Activated naive CD8-positive, alpha-beta T cell treated with anti-CD3 and anti-CD28 coated beads, Interleukin-2, amount 10 ng/mL, durations not matched to agents 7 days and 5 days (primary cell): Measurements from ENCODE around the gene PRICKLE2. TPM values are rescaled to one million over a fixed set of nuclear protein-coding genes. Genes with fewer than 3 reads are reported as not detected.

Source experiments
- ATAC-seq: fragments of 150-1000 bp; cut with Tn5 transposase; one replicate; pipeline ENCODE4 v1.10.0; 2021; ENCODE audit warnings: low read depth, moderate library complexity
- POLR2A ChIA-PET: fragments of 350-600 bp; sonication (Branson Sonifier 250); formaldehyde crosslinking; loops from one replicate; lab custom pipeline; 2021; ENCODE audit warnings: antibody characterized with exemption; lab: Charles Lee
- DNase-seq: peaks from one replicate; pipeline ENCODE4 v3.0.0; 2021
- H3K27ac Mint-ChIP-seq: one replicate; pipeline ENCODE4 v1.8.0; 2022; ENCODE audit warnings: mild to moderate bottlenecking, mixed read lengths
- H3K27me3 Mint-ChIP-seq: one replicate; pipeline ENCODE4 v1.8.0; 2022; ENCODE audit warnings: mild to moderate bottlenecking, moderate library complexity, mixed read lengths
- H3K36me3 Mint-ChIP-seq: one replicate; pipeline ENCODE4 v1.8.0; 2021; ENCODE audit warnings: mild to moderate bottlenecking, mixed read lengths
- H3K4me1 Mint-ChIP-seq: one replicate; pipeline ENCODE4 v1.8.0; 2021; ENCODE audit warnings: mixed read lengths
- H3K4me3 Mint-ChIP-seq: one replicate; pipeline ENCODE4 v1.8.0; 2022; ENCODE audit warnings: mild to moderate bottlenecking, moderate library complexity, mixed read lengths
- H3K9me3 Mint-ChIP-seq: one replicate; pipeline ENCODE4 v1.8.0; 2021; ENCODE audit warnings: mixed read lengths
- total RNA-seq, 2 experiments: library from RNA; stranded (reverse); gene quantifications; one replicate each; pipeline ENCODE4 v1.2.3, GENCODE V29; 2021

PRICKLE2 gene
- total RNA-seq, 2 experiments from 2014 or later, result not detected

DNA sequence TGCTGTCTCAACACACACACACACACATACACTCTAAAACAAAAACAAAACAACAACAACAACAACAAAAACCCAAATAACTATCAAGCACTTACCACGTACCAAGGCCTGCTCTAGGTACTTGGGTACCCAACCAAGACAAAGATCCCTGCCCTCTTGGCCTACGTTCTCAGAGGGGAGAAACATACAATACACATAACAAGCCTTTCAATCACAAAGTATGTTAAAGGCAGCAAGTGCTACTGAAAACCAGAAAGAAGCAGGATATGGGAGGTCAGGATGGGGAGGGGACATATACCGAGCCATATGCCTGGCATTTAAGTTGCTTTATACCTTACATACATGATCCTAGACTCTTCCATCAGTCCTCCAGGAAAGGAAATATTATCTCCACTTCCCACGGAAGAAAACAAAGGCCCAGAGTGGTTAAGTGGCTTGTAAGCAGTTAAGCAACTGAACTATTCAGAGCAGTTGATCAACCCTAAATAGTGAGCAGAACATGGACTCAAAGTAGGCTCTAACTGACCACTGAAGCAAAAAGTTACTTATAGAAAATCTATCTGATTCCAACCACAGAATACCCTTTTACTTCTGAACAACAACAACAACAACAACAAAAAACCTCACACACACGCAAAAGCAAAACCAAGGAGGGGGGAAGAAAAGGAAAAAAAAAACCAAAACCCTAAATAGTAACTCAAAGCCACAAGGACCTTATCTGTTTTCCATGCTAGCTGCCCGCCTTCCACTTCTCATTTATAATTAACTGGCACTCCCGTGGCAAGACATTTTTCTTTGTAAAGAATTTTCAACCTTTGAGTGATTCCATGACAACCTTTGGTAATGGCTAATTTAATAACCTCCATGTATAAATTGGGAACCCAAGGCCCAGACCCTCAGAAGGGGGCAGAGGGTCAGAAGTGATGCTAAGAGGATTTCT lies 21.0 kb downstream of the PRICKLE2 start:
- no peak for ATAC-seq
- H3K9me3 Mint-ChIP-seq, result no peaks in the 10 kb centered on the region
- no peaks in the 10 kb centered on the region for H3K4me1 Mint-ChIP-seq
- H3K4me3 Mint-ChIP-seq, result no peak overlapping the region
- POLR2A ChIA-PET, result no interaction called here
- H3K27ac Mint-ChIP-seq, result no peak overlapping the region
- no peak for DNase-seq
- peaks cover 4% of the 10 kb centered on the region for H3K27me3 Mint-ChIP-seq
- H3K36me3 Mint-ChIP-seq, result no peaks in the 10 kb centered on the region

DNA sequence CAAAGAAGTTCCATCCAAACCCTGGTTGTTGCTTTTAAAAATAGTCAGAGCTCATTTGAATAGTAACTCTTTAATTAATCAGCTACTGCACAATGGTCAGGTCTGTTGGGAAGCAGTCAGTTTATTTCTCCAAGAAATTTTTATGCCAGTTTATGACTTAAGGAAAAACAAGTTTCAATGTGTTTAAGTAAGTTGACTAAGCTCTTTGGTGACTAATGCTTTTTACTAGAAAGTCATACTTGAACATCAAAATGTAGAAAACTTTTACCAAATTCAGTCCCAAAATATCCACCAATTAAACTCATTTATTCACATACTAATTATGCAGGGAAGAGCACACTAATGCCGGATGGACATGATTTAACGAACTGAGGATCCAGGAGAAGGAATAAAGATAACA lies 22.1 kb downstream of the PRICKLE2 start:
- H3K4me1 Mint-ChIP-seq, result no peaks in the 10 kb centered on the region
- H3K4me3 Mint-ChIP-seq, result no peak overlapping the region
- ATAC-seq (no peak), DNase-seq (no peak)
- H3K27ac Mint-ChIP-seq, result no peak overlapping the region
- H3K9me3 Mint-ChIP-seq, result no peaks in the 10 kb centered on the region
- peaks cover 4% of the 10 kb centered on the region for H3K27me3 Mint-ChIP-seq
- POLR2A ChIA-PET, result no interaction called here
- H3K36me3 Mint-ChIP-seq, result no peaks in the 10 kb centered on the region

DNA sequence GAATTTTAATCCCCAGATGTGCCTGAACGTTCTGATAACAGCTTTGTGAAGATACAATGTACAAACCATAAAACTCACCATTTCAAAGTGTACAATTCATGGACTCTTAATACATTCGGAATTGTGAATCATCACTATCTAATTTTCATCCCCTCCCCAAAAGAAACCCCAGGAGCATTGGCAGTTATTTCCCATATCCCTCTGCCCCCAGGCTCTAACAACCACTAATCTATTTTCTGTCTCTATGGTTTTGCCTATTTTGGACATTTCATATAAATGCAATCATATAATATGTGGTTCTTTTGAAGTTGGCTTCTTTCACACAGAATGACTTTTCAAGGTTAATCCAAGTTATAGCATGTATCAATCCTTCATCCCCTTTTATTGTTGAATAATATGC lies 25.3 kb downstream of the PRICKLE2 start:
- POLR2A ChIA-PET, result no interaction called here
- H3K9me3 Mint-ChIP-seq, result peaks cover 3% of the 10 kb centered on the region
- peaks cover 4% of the 10 kb centered on the region for H3K27me3 Mint-ChIP-seq
- ATAC-seq (no peak), DNase-seq (no peak)
- no peaks in the 10 kb centered on the region for H3K36me3 Mint-ChIP-seq
- no peaks in the 10 kb centered on the region for H3K4me1 Mint-ChIP-seq
- H3K4me3 Mint-ChIP-seq, result no peak overlapping the region
- H3K27ac Mint-ChIP-seq, result no peak overlapping the region

DNA sequence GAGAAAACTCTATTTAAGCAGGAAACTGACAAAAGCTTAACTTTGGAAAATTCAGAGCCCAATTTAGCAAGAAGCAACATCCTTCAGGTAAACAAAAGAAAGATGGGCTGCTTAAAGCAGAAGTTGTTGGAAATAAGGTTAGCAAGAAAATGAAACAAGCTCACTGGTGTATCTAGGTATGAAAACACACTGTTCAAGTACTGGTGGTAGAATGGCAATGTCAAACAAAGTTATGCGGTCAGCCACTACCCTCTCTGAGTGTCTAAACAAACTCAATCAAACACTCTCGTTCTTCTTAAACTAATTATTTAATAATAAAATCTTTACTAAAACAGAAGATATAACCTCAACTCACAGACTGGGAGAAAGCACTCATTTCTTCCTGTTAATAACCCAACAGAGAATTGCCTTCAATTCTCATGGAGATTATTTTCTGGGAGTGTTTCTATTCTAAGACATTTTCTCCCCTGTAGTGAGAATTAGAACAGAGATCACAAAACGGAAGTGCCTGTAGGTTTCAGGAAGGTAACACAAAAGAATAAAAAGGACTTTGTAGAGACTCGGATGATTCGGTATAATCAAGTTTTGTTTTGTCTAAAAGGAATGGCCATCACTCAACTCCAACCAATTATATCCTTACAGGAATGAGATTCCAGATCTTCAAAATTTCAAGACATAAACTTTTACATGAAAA lies 28.9 kb downstream of the PRICKLE2 start:
- Mint-ChIP-seq H3K36me3 (no peaks in the 10 kb centered on the region), H3K27ac (no peak overlapping the region), H3K9me3 (peaks cover 3% of the 10 kb centered on the region), H3K4me1 (no peaks in the 10 kb centered on the region), H3K4me3 (no peak overlapping the region), H3K27me3 (no peaks in the 10 kb centered on the region)
- POLR2A ChIA-PET, result no interaction called here
- ATAC-seq (no peak), DNase-seq (no peak)

DNA sequence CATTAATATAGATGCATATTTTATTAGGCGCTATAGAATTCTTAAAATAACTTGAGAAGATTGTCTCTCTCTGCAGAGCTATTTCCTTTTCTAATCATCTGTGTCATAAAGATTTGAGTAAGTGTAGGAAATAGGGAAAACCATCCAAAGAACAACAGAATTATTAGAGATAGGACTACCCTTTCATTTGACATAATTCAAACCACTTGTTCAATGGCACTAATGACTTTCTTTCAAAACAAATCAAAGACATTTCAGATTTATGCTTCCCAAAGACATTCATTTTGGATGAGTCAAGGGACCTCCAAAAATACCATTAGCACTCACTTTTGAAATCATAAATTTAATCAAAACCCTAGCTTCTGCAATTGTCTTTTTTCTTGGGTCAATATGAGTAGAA lies 29.5 kb downstream of the PRICKLE2 start:
- POLR2A ChIA-PET, result no interaction called here
- Mint-ChIP-seq H3K4me1 (no peaks in the 10 kb centered on the region), H3K36me3 (no peaks in the 10 kb centered on the region), H3K9me3 (peaks cover 3% of the 10 kb centered on the region), H3K27me3 (no peaks in the 10 kb centered on the region), H3K4me3 (no peak overlapping the region), H3K27ac (no peak overlapping the region)
- ATAC-seq, result no peak
- DNase-seq, result no peak

DNA sequence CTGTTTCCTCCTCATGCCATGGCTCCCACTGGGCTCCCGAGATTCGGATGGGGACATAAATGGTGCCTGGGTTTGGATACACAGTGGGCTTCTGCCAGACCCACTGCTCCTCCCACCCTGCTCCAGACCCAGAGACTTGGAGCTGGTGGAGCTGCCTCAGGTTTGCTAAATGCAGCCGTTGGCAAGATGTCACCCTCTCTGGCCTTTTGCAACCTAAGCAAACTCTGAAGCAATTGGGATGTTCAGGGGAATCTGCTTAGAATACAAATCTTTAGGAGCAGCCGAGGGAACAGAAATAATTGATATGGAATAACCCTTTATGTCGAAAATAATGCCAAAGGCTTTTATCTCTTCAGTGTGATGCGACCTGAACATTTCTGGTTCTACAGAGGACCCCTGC lies 33.4 kb downstream of the PRICKLE2 start:
- no peak overlapping the region for H3K4me3 Mint-ChIP-seq
- no peak for DNase-seq
- peaks cover 2% of the 10 kb centered on the region for H3K27me3 Mint-ChIP-seq
- no peak for ATAC-seq
- H3K27ac Mint-ChIP-seq, result no peak overlapping the region
- H3K4me1 Mint-ChIP-seq, result no peaks in the 10 kb centered on the region
- no peaks in the 10 kb centered on the region for H3K36me3 Mint-ChIP-seq
- POLR2A ChIA-PET, result no interaction called here
- no peaks in the 10 kb centered on the region for H3K9me3 Mint-ChIP-seq

DNA sequence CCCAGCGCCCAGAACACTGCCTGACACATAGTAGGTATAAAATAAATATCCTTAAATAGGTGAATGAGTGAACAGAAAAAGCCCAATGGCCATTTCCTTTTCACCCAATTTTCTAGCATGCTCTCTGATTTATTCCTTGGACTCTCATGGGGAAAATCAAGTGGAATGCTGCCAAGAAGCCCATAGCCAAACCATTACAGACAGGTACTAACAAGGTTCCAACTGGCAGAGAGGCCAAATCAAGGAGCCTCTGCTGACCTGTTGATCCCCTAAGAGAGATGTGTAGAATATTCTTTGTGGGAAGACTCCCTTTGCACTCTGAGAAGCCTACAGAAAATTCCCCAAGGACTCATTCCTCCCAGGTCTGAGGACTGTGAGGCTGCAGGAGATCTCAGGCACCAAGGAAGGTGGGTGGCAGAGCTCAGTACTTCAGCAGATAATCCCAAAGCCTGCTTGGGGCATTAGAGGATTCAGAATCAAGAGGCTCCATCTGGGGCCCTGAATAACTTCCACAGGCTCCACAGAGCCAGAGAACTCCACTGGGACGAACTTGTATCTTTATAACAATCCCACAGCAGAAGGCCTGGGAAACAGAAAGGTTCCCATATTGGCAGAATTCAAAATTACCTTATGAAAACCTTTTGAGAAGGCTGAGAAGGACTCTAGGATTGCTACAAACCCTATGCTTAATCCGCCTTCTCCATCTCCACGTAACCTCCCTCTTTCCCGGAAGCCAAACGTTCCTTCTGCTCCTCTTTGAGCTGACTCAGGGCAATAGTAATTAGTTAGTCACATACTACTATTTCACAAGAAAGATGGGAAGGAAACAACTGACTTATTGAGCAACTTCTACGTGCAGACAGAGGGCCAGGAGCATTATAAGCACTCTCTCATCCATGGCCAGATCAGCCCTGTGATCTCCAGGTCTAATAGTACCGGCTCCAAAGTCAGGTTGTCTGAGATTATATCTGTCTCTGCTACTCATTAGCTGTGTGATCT lies 34.5 kb downstream of the PRICKLE2 start:
- no peaks in the 10 kb centered on the region for H3K36me3 Mint-ChIP-seq
- H3K27ac Mint-ChIP-seq, result no peak overlapping the region
- no peaks in the 10 kb centered on the region for H3K4me1 Mint-ChIP-seq
- peaks cover 2% of the 10 kb centered on the region for H3K27me3 Mint-ChIP-seq
- DNase-seq, result no peak
- no peak for ATAC-seq
- H3K4me3 Mint-ChIP-seq, result no peak overlapping the region
- POLR2A ChIA-PET, result no interaction called here
- no peaks in the 10 kb centered on the region for H3K9me3 Mint-ChIP-seq

DNA sequence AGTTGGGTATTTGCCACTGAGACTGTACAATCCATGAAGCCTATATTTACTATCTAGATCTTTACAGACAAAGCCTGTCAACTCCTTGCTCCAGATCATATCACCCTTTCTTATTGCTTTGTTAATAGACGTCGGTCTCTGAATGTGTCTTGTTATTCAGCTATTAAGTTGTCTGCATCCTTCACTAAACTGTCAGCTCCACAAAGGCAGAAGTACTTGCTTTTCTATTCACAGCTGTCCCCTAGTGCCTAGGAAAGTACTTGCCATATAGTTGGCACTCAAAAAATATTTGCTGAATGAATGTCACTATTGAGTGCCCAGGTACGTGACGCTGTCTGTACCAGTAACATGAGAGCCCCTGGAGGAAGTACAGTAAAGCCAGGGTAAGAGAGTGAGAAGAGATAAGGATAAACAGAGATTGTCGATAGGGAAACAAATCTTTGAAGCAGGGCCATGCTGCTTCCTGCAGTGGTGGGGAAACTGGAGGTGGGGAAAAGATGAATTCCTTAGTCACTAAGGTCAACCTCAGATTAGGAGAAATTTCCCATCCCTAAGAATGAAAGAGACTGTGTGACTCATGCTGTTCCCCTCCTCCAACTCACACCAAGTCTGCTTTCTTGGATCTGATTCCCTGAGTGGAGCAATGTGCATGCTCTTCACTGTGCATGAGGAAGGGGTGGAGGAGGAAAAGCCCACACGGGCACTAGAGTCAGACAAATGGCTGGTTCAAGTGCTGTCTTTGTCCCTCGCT lies 36.3 kb downstream of the PRICKLE2 start:
- no peaks in the 10 kb centered on the region for H3K36me3 Mint-ChIP-seq
- H3K27me3 Mint-ChIP-seq, result peaks cover 2% of the 10 kb centered on the region
- no peak overlapping the region for H3K4me3 Mint-ChIP-seq
- POLR2A ChIA-PET, result no interaction called here
- DNase-seq (no peak), ATAC-seq (no peak)
- H3K9me3 Mint-ChIP-seq, result no peaks in the 10 kb centered on the region
- no peak overlapping the region for H3K27ac Mint-ChIP-seq
- H3K4me1 Mint-ChIP-seq, result no peaks in the 10 kb centered on the region

DNA sequence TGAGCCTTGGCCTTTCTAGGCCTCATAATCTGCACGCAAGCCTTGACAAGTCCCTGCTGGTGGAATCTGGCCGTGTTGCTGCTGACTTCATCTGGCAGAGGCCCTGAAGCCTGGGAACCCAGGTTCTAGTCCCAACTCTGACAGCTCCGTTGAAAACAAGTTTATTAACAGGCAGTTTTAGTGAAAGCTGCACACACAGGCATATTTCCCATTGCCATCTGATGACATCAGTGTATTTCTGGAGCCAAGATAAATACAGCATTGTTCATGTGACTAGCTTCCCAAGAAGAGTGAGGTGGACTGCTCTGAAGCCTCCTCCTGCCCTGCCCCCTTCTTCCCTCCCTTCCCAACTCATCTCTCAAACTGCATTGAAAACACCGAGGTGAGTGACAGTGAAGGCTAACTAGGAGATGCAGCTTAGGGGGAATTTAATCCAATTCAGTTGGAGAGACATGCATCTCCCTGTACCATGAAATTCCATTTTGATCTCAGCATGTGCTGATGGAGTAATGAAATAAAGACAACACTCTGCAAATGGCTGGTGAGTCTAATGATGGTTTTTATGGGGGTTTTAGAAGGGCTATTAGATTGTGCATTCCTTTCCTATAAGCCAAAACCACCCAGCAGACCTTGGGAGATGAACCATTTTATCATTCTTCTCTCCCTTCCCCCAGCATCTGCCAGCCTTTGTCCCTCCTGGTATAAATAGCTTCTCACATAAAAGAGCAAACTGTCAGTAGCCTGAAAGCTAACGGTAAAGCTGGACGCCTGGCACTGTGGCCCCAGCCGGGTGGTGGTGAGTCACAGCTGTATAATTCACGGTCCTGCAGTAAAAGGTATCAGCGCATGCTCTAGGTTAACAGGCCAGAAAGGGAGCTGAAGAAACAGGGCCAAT lies 38.0 kb downstream of the PRICKLE2 start:
- ATAC-seq, result no peak
- H3K27ac Mint-ChIP-seq, result no peak overlapping the region
- POLR2A ChIA-PET, result no interaction called here
- H3K4me3 Mint-ChIP-seq, result no peak overlapping the region
- no peaks in the 10 kb centered on the region for H3K36me3 Mint-ChIP-seq
- no peaks in the 10 kb centered on the region for H3K4me1 Mint-ChIP-seq
- peaks cover 2% of the 10 kb centered on the region for H3K27me3 Mint-ChIP-seq
- no peaks in the 10 kb centered on the region for H3K9me3 Mint-ChIP-seq
- no peak for DNase-seq

DNA sequence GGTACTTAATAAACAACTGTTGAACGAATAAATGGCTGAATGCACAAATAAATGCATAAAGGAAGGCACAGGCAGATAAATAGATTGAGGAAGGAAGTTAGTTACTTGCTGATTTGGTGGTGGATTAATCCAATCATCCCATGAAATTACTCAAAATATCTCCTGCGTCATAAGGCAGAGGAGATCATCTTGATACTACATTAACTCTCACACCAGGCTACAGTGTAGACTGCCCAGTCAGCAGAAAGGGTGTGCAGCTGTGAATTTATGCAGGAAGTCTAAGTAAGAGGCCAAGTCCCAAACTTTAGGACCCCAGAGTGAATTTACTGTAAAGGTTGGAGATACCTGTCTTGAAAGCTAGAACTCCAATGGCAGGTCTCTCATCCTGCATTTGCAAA lies 38.6 kb downstream of the PRICKLE2 start:
- ATAC-seq, result no peak
- Mint-ChIP-seq H3K27me3 (peaks cover 2% of the 10 kb centered on the region), H3K9me3 (no peaks in the 10 kb centered on the region), H3K27ac (no peak overlapping the region), H3K4me3 (no peak overlapping the region), H3K36me3 (no peaks in the 10 kb centered on the region), H3K4me1 (no peaks in the 10 kb centered on the region)
- POLR2A ChIA-PET, result no interaction called here
- no peak for DNase-seq

DNA sequence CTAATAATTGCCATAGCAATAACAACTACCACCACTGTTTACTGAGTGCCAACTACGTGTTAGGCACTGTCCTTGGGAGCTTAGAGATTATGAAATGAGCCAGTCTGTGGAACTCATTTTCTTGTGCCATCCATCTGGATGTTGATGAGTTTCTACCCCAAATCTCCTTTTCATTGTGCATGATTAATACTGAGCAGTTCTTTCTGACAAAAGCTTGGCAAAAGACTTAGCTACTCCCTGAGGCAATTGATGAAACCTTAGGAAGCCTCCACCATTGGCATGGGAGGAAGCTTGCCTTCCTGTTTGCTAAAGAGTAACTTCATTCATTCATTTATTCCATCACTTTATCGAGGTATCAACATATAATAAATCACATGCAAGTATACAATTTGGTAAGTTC lies 39.8 kb downstream of the PRICKLE2 start:
- no peak overlapping the region for H3K4me3 Mint-ChIP-seq
- POLR2A ChIA-PET, result no interaction called here
- no peaks in the 10 kb centered on the region for H3K4me1 Mint-ChIP-seq
- no peak for DNase-seq
- no peak overlapping the region for H3K27ac Mint-ChIP-seq
- no peaks in the 10 kb centered on the region for H3K36me3 Mint-ChIP-seq
- H3K9me3 Mint-ChIP-seq, result no peaks in the 10 kb centered on the region
- peaks cover 4% of the 10 kb centered on the region for H3K27me3 Mint-ChIP-seq
- ATAC-seq, result no peak

DNA sequence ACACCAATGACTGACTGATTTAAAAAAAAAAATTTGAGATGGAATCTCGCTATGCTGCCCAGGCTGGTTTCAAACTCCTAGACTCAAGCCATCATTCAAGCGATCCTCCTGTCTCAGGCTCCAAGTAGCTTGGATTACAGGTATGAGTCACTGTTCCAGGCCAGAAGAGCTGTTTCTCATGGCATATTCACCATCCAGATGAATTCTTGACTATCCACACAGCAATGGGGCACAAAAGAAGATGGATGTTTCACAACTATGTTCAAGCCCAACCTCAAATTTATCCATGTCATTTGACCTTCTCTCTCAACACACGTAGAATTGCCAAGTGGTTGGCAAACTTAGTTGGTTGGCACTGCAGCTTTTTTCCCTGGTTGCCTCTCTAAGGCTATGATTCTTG lies 40.6 kb downstream of the PRICKLE2 start:
- Mint-ChIP-seq H3K9me3 (no peaks in the 10 kb centered on the region), H3K4me3 (no peak overlapping the region), H3K36me3 (no peaks in the 10 kb centered on the region), H3K27ac (no peak overlapping the region), H3K27me3 (peaks cover 5% of the 10 kb centered on the region), H3K4me1 (no peaks in the 10 kb centered on the region)
- POLR2A ChIA-PET, result no interaction called here
- no peak for DNase-seq
- ATAC-seq, result no peak
